ENCODE results near the gene CMC1. TPM values are rescaled to one million over a fixed set of nuclear protein-coding genes. Genes with fewer than 3 reads are reported as not detected.

CMC1 gene
- total RNA-seq, 1 donor from 2014 or later, result 15.9 TPM

DNA sequence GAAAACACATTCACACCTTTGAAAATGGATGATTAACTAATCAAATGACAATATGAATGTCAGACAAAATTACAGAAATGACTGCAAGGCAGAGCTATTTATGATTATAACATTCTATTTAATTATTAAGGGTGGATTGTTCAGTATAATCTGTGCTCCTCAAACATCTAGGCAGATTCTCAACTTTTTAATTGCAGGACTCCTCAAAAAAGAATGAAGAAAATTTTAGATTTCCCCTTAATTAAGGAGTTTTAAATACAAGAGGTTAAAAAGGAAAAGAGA lies 22.6 kb upstream of the CMC1 start:
- H3K27me3 Mint-ChIP-seq (ENCODE audit: low read depth), result peaks cover 4% of the 10 kb centered on the region
- H3K36me3 Mint-ChIP-seq, result no peaks in the 10 kb centered on the region
- H3K4me1 Mint-ChIP-seq, result peaks cover 9% of the 10 kb centered on the region
- no peak for DNase-seq (ENCODE audit: low spot score in 2 of 2, unreplicated experiment in 2 of 2)
- no peak overlapping the region for H3K27ac Mint-ChIP-seq
- peaks cover 18% of the 10 kb centered on the region for H3K9me3 Mint-ChIP-seq
- TF ChIP-seq, protein P1, sequence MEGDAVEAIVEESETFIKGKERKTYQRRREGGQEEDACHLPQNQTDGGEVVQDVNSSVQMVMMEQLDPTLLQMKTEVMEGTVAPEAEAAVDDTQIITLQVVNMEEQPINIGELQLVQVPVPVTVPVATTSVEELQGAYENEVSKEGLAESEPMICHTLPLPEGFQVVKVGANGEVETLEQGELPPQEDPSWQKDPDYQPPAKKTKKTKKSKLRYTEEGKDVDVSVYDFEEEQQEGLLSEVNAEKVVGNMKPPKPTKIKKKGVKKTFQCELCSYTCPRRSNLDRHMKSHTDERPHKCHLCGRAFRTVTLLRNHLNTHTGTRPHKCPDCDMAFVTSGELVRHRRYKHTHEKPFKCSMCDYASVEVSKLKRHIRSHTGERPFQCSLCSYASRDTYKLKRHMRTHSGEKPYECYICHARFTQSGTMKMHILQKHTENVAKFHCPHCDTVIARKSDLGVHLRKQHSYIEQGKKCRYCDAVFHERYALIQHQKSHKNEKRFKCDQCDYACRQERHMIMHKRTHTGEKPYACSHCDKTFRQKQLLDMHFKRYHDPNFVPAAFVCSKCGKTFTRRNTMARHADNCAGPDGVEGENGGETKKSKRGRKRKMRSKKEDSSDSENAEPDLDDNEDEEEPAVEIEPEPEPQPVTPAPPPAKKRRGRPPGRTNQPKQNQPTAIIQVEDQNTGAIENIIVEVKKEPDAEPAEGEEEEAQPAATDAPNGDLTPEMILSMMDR (IDR thresholded peaks at IDR 0.05; ENCODE audit: unreplicated experiment), result no peak
- no peak overlapping the region for H3K4me3 Mint-ChIP-seq

DNA sequence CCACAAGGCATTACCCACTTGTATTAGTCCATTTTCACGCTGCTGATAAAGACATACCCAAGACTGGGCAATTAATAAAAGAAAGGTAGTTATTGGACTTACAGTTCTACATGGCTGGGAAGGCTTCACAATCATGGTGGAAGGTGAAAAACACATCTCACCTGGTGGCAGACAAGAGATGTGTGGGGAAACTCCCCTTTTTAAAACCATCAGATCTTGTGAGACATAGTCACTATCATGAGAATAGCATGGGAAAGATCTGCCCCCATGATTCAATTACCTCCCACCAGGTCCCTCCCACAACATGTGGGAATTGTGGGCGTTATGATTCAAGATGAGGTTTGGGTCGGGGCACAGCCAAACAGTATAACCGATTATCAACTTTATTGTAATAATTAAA lies 17.0 kb upstream of the CMC1 start:
- H3K27ac Mint-ChIP-seq, result no peak overlapping the region
- no peak overlapping the region for H3K4me3 Mint-ChIP-seq
- no peaks in the 10 kb centered on the region for H3K9me3 Mint-ChIP-seq
- no peaks in the 10 kb centered on the region for H3K36me3 Mint-ChIP-seq
- TF ChIP-seq, protein P1 (IDR thresholded peaks at IDR 0.05; ENCODE audit: unreplicated experiment), result no peak
- H3K4me1 Mint-ChIP-seq, result no peaks in the 10 kb centered on the region
- no peak for DNase-seq (ENCODE audit: low spot score in 2 of 2, unreplicated experiment in 2 of 2)
- peaks cover 2% of the 10 kb centered on the region for H3K27me3 Mint-ChIP-seq (ENCODE audit: low read depth)

- H3K4me1 Mint-ChIP-seq, result no peaks in the 10 kb centered on the region
- TF ChIP-seq, protein P1 (IDR thresholded peaks at IDR 0.05; ENCODE audit: unreplicated experiment), result no peak
- DNase-seq (ENCODE audit: low spot score in 2 of 2, unreplicated experiment in 2 of 2), result no peak
- no peaks in the 10 kb centered on the region for H3K27me3 Mint-ChIP-seq (ENCODE audit: low read depth)
- no peak overlapping the region for H3K27ac Mint-ChIP-seq
- H3K9me3 Mint-ChIP-seq, result no peaks in the 10 kb centered on the region
- H3K36me3 Mint-ChIP-seq, result no peaks in the 10 kb centered on the region
- H3K4me3 Mint-ChIP-seq, result no peak overlapping the region
Measured at GRCh38 chr3:28226020-28226419, 15.4 kb upstream of the CMC1 start.

GRCh38 chr3:28228623-28229022 lies 12.8 kb upstream of the CMC1 start:
- TF ChIP-seq, protein P1 (IDR thresholded peaks at IDR 0.05; ENCODE audit: unreplicated experiment), result no peak
- no peaks in the 10 kb centered on the region for H3K9me3 Mint-ChIP-seq

DNA sequence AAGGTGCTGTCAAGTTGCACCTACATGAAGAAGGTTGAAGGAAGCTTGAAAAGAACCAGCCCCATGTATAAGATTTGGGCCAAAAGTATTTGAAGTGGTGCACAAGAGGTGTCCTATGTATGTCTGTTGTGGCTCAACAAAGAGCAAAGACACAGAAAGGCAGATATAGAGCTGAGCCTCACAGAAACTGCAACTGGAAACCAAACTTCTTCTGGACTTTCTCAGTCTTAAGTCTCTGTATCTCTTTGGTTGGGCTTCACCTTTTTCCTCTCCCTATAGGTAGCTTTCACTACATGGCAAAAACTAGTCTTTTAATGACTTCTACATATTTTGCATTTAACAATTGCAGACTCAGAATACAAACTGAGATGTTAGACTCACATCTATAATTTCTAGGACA lies 8.8 kb upstream of the CMC1 start:
- DNase-seq (ENCODE audit: low spot score in 2 of 2, unreplicated experiment in 2 of 2), result no peak
- H3K27ac Mint-ChIP-seq, result no peak overlapping the region
- H3K9me3 Mint-ChIP-seq, result no peaks in the 10 kb centered on the region
- peaks cover 1% of the 10 kb centered on the region for H3K27me3 Mint-ChIP-seq (ENCODE audit: low read depth)
- TF ChIP-seq, protein P1 (IDR thresholded peaks at IDR 0.05; ENCODE audit: unreplicated experiment), result no peak
- H3K36me3 Mint-ChIP-seq, result no peaks in the 10 kb centered on the region
- H3K4me3 Mint-ChIP-seq, result no peak overlapping the region
- no peaks in the 10 kb centered on the region for H3K4me1 Mint-ChIP-seq

More at GRCh38 chr3:28228623-28229022, 12.8 kb upstream of the CMC1 start:
- no peaks in the 10 kb centered on the region for H3K4me1 Mint-ChIP-seq
- no peak for DNase-seq (ENCODE audit: low spot score in 2 of 2, unreplicated experiment in 2 of 2)
- H3K27me3 Mint-ChIP-seq (ENCODE audit: low read depth), result no peaks in the 10 kb centered on the region
- no peak overlapping the region for H3K27ac Mint-ChIP-seq
- H3K36me3 Mint-ChIP-seq, result no peaks in the 10 kb centered on the region
- H3K4me3 Mint-ChIP-seq, result no peak overlapping the region

- Mint-ChIP-seq H3K36me3 (no peaks in the 10 kb centered on the region), H3K27me3 (ENCODE audit: low read depth) (peaks cover 3% of the 10 kb centered on the region), H3K9me3 (no peaks in the 10 kb centered on the region), H3K4me3 (no peak overlapping the region), H3K4me1 (no peaks in the 10 kb centered on the region), H3K27ac (no peak overlapping the region)
- TF ChIP-seq, protein P1 (IDR thresholded peaks at IDR 0.05; ENCODE audit: unreplicated experiment), result no peak
- no peak for DNase-seq (ENCODE audit: low spot score in 2 of 2, unreplicated experiment in 2 of 2)
Measured at GRCh38 chr3:28234454-28234853, 7.0 kb upstream of the CMC1 start.

Data from mesothelial cell of epicardium (in vitro differentiated cells).